ENCODE results near the gene TMSB15C. TPM values are rescaled to one million over a fixed set of nuclear protein-coding genes. Genes with fewer than 3 reads are reported as not detected.
"Not testable (repeated sequence)": the region's sequence is repeated elsewhere in the genome, so short reads cannot be mapped to it uniquely, and the experiment has no call there.

Gene TMSB15C
- polyA plus RNA-seq (2013, experiment 1 of 2; ENCODE audit: insufficient read length), result 3.0 TPM
- 2.8 TPM for polyA plus RNA-seq (2013, experiment 2 of 2; ENCODE audit: insufficient read length)

DNA sequence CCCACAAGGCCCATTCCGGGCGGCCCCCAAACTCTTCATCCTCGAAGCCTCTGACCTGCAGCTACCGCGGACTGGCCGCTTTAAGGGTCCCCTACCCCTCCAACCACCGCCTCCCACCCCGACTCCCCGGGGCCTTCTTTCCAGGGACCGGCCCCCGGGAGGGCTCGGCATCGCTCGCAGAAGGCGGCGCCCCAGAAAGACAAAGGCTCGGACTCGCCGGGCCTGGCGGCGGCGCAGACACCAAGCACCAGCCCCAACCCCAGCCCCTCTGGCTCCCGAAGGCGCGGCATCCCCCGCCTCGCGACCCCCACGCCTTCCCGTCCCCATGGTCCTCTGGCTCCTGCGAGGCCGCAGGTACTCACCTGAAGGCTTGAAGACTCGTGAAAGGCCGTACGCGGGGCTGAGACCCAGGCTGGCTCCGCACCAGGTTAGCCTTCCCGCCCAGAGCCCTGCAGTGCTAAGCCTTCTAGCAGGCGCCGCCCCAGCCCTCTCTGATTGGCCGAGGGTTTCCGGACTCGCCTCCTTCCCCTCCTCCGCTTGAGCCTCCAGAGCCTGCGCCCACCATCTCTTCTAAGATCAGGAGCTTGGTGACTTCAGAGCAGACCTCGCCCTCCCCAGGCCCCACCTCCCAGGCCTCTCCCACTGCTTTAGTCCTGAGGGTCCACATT, at the start of gene TMSB15C:
Gene TMSB15C (minus strand): TSS at position 459 of the 668 bp plus-strand sequence.
- not testable (repeated sequence) for DNase-seq

DNA sequence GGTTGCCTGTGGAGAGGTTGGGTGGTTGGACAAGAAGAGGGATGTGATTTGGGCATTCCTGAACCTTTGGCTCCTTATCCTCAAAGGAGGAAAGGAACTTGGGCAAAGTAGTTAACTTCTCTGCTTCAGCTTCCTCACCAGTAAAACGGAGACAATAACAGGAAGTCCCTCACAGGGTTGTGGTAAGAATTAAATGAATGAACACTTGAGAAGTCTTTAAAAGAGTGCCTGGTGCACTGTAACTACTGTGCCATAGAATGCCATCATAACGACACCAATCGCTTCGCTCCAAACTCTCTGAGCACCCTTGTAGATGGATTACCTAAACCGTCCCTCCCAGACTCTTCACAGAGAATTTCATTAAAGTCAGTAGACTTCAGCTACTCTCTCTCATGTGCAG, 46.8 kb upstream of the TMSB15C start:
- DNase-seq, result no peak

- DNase-seq, result no peak
These were observed 42.7 kb upstream of the TMSB15C start for GRCh38 chrX:104118765-104119164.

- no peak for DNase-seq
These were observed 41.7 kb upstream of the TMSB15C start for GRCh38 chrX:104117759-104118158.

DNA sequence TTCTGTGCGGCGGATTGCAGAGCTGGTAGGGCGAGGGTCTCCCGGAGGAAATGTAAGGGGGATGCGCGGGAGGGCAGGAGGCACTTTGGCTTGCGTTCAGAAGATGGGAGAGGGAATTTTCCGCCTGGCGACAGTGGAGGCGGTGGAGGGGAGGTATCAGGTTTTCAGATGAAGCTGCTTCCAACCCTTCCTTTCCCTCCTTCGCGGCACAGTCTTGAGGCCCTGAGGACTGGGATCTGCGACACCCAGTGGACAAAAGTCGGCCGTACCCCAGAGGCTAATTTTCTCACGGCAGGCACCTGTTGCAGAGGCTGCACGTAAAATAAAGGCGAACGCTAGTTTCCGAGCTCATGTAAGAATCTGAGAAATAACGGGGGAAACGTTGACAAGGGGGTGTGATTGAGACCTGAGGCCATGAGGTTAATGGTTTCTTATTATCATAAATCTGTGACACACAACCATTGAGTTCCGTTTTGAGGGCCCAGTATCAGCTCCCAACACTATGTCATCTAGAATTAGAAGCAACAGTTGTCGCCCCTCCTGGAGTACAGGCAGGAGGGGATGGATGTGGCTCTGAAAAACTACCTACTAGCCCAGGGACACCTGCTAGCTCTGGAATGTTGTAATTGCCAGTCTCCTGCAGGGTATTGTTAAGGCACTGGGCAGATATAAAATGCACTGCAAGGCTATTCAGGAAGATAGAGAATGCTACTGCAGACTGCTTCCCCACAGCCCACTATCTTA, 37.4 kb upstream of the TMSB15C start:
- DNase-seq, result peak; percentile 61

DNA sequence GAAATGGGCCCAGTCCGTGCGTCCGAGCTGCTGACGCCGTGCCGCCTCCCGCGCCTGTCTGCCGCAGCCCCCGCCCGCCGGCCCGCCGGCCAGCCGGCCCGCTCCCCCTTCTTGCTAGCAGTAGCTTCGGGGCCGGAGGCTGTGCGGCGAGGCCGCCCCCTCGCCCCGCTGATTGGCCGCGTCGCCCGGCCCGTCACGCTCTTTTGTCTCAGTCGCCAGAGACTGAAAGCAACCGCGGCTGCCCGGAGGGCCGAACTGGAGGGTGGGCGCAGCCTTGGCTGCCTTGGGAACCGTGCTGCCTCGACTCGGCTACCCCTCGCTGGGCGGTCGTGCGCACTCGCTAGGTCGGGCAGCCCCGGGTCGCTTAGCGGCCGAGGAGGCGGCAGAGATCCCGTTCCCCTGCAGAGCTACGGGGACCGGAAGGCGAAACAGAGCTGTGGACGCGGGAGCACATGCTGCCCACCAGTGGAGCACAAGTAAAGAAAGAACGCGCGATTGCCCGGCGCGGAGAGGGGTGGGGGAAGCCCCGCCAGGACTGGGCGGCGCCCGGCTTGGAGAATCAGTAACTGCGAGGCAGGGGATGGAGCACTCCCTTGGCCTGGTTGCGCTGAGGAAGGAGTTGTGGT, 36.4 kb upstream of the TMSB15C start, which contains the start of gene ZCCHC18:
Gene ZCCHC18 (plus strand): TSS at position 198 of the 626 bp plus-strand sequence. CDS start 1,589 bp downstream, outside the sequence.
- peak; percentile 51 for DNase-seq

- not testable (repeated sequence) for DNase-seq
These were observed 34.6 kb upstream of the TMSB15C start for GRCh38 chrX:104110491-104111240.

- DNase-seq, result no peak
These were observed 32.9 kb upstream of the TMSB15C start for GRCh38 chrX:104108955-104109354.

GRCh38 chrX:104105330-104106262, 29.6 kb upstream of the TMSB15C start:
- DNase-seq, result no peak

DNA sequence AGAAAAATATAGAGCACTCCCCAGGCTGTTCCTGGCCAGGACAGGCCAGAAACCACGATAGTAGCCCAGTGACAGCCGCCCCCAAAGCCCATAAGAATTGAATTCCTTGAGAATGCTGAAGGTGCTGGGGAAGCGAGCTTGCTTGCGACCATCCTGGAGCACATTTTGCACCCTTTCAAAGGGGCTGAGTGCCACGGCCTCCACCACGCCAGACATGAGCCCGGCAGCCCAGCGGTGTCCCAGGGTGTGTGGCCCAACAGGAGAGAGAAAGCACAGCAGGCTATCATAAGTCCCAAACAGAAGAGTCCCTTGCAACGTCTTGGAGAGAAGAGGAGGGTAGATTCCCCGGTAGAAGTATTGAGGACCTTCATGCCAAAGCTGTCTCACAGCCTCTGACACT, 28.6 kb upstream of the TMSB15C start:
- no peak for DNase-seq

DNA sequence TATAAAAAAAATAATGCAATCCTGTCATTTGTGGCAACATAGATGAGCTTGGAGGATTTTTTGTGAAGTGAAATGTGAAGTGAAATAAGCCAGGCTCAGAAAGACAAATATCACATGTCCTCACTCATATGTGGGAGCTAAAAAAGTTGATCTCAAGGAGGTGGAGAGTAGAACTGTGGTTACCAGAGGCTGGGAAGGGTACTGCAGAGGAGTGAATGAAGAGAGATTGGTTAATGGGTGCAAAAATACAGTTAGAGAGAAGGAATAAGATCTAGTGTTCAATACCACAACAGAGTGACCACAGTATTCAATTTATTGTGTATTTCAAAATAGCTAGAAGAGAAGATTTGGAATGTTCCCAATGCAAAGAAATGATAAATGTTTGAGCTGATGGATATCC, 22.9 kb upstream of the TMSB15C start:
- no peak for DNase-seq

- peak; percentile 63 for DNase-seq
These were observed 22.2 kb upstream of the TMSB15C start for GRCh38 chrX:104098151-104098808.

GRCh38 chrX:104085919-104086318, 9.9 kb upstream of the TMSB15C start:
- DNase-seq, result no peak

- DNase-seq, result no peak
These were observed 9.4 kb upstream of the TMSB15C start for GRCh38 chrX:104085477-104085876.

DNA sequence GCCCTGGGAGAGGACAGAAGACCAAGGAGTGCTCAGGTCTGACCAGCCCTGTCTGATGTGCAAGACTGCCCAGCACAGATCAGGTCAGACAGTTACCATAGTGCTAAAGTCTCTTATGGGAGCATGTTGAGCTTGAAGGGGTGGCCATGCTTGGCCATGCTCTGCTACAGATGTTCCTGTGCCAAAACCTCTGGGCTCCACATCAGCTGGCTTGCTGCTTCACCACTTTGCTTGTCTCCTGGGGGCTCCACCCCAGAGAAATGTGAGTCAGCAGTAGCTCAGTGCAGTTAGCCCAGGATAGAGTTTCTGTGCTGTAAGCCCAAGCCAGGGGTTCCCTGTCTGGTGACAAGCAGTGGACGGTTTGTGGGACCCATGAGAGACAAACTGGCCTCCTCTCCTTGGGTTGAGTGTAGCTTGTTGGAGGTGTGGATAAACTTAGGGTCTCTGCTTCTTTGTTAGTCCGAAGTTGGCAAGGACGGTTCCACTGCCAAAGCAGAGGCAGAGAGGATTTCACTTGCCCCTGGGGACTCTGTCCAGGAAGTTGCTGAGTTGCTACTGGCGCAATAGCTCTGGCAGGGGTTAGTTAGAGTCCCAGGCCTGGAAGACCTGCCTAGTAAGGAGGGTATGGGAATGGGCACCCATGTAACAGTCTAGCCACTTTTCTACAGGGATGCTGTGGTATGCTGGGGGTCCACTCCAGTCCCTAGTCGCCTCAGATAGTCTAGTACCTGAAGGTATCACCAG, 8.7 kb upstream of the TMSB15C start:
- no peak for DNase-seq

- no peak for DNase-seq
These were observed 8.0 kb upstream of the TMSB15C start for GRCh38 chrX:104084063-104084462.

- DNase-seq, result not testable (repeated sequence)
These were observed 1.8 kb upstream of the TMSB15C start for GRCh38 chrX:104077854-104078253.

GRCh38 chrX:104062636-104063035, 13.4 kb downstream of the TMSB15C start:
- DNase-seq, result not testable (repeated sequence)

- not testable (repeated sequence) for DNase-seq
These were observed 21.1 kb downstream of the TMSB15C start for GRCh38 chrX:104054956-104055355.

- no peak for DNase-seq
These were observed 28.9 kb downstream of the TMSB15C start for GRCh38 chrX:104047171-104047570.
